WTC11 (cell line): ENCODE measurements around the gene PSMB2. TPM values are rescaled to one million over a fixed set of nuclear protein-coding genes. Genes with fewer than 3 reads are reported as not detected.

Experiments used
- ATAC-seq: fragments of 200-7000 bp; cut with Tn5 transposase; 2 replicates; pipeline ENCODE4 v1.10.0; 2021; ENCODE audit warnings: mild to moderate bottlenecking, moderate library complexity
- CTCF ChIA-PET: fragments of 300-600 bp; sonication (Branson Sonifier 250); formaldehyde crosslinking; loops from one replicate; lab custom pipeline; 2021; ENCODE audit warnings: antibody characterized with exemption; lab: Charles Lee
- POLR2A ChIA-PET: fragments of 350-600 bp; sonication (Branson Sonifier 250); formaldehyde crosslinking; loops from one replicate; lab custom pipeline; 2021; ENCODE audit warnings: antibody characterized with exemption; lab: Charles Lee
- DNase-seq: peaks from one replicate; pipeline ENCODE4 v3.0.0; 2021; ENCODE audit warnings: low spot score
- H3K27ac Mint-ChIP-seq: 2 replicates; pipeline ENCODE4 v1.8.0; 2021; ENCODE audit warnings: mixed read lengths
- H3K27me3 Mint-ChIP-seq: 2 replicates; pipeline ENCODE4 v1.8.0; 2021; ENCODE audit warnings: low read depth, mild to moderate bottlenecking, moderate library complexity, mixed read lengths
- H3K36me3 Mint-ChIP-seq: 2 replicates; pipeline ENCODE4 v1.8.0; 2021; ENCODE audit warnings: mixed read lengths
- H3K4me1 Mint-ChIP-seq: 2 replicates; pipeline ENCODE4 v1.8.0; 2022; ENCODE audit warnings: mixed read lengths
- H3K4me3 Mint-ChIP-seq: 2 replicates; pipeline ENCODE4 v1.8.0; 2021; ENCODE audit warnings: mild to moderate bottlenecking, moderate library complexity, mixed read lengths
- H3K9me3 Mint-ChIP-seq: 2 replicates; pipeline ENCODE4 v1.8.0; 2021; ENCODE audit warnings: mixed read lengths
- ARID4B ChIP-seq: sonication (generic); formaldehyde crosslinking; IDR thresholded peaks from 2 replicates; pipeline ENCODE4 v1.8.0; 2023; ENCODE audit warnings: missing genetic modification reagents, mild to moderate bottlenecking, borderline replicate concordance
- CREB1 ChIP-seq: sonication (generic); formaldehyde crosslinking; IDR thresholded peaks from 2 replicates; pipeline ENCODE4 v1.8.0; 2023; ENCODE audit warnings: mild to moderate bottlenecking, missing genetic modification reagents
- ERG ChIP-seq: fragments of 250-450 bp; sonication (Bioruptor Pico); IDR thresholded peaks from 2 replicates; pipeline ENCODE4 v1.8.0; 2021; ENCODE audit warnings: mild to moderate bottlenecking
- GABPB1 ChIP-seq: sonication (generic); formaldehyde crosslinking; IDR thresholded peaks from 2 replicates; pipeline ENCODE4 v1.8.1; 2023; ENCODE audit warnings: mild to moderate bottlenecking, missing genetic modification reagents
- GRHL2 ChIP-seq: fragments of 250-450 bp; sonication (Bioruptor Pico); IDR thresholded peaks from 2 replicates; pipeline ENCODE4 v1.8.0; 2022; ENCODE audit warnings: mild to moderate bottlenecking, moderate library complexity; ENCODE audit not compliant: insufficient replicate concordance, severe bottlenecking
- IRF2 ChIP-seq: sonication (generic); formaldehyde crosslinking; IDR thresholded peaks from 2 replicates; pipeline ENCODE4 v1.8.0; 2022; ENCODE audit warnings: low read depth, missing genetic modification reagents, borderline replicate concordance
- KAT7 ChIP-seq: sonication (generic); formaldehyde crosslinking; IDR thresholded peaks from 2 replicates; pipeline ENCODE4 v1.8.1; 2023; ENCODE audit warnings: missing genetic modification reagents, mild to moderate bottlenecking, borderline replicate concordance
- MXD4 ChIP-seq: fragments of 250-450 bp; sonication (Bioruptor Pico); IDR thresholded peaks from 2 replicates; pipeline ENCODE4 v1.8.0; 2021; ENCODE audit warnings: mild to moderate bottlenecking, moderate library complexity, borderline replicate concordance
- PRDM15 ChIP-seq: sonication (generic); formaldehyde crosslinking; IDR thresholded peaks from 2 replicates; pipeline ENCODE4 v1.8.0; 2022; ENCODE audit warnings: missing genetic modification reagents
- ZNF423 ChIP-seq: fragments of 250-450 bp; sonication (Bioruptor Pico); IDR thresholded peaks from 2 replicates; pipeline ENCODE4 v2.1.2; 2022; ENCODE audit warnings: mild to moderate bottlenecking, moderate library complexity
- ZNF425 ChIP-seq: fragments of 250-450 bp; sonication (Bioruptor Pico); conservative IDR thresholded peaks from 2 replicates; pipeline ENCODE4 v1.9.0; 2021; ENCODE audit warnings: mild to moderate bottlenecking
- total RNA-seq: library from RNA; stranded (reverse); gene quantifications from 3 replicates; pipeline ENCODE4 v1.2.3, GENCODE V29; 2021
- TF ChIP-seq, protein P1 (sequence below): sonication (generic); formaldehyde crosslinking; IDR thresholded peaks from 2 replicates; pipeline ENCODE4 v1.8.1; 2022; ENCODE audit warnings: mild to moderate bottlenecking, moderate library complexity, missing genetic modification reagents

The PSMB2 gene
- total RNA-seq, 1 experiment from 2014 or later = 76.7 TPM

DNA sequence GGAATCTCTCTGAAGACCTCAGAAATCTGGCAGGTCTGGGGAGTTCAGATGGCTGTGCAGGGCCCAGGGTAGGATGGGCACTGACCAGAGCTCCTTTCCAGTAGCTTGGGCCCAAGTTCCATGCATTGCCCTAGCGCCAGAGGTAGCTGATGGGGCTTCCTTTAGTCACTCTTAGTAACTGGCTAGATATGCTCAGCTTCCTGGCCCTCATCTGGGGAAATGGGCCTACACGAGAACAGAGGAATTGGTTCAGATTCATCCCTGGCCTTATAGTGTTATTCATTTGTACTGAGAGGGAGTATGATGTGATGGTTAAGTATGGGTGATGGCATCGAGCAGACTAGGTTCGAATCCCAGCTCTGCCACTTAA, 15.5 kb upstream of the PSMB2 start (continued):
- TF ChIP-seq ARID4B (CRISPR knock-in tag) = no peak
- TF ChIP-seq, protein P1, sequence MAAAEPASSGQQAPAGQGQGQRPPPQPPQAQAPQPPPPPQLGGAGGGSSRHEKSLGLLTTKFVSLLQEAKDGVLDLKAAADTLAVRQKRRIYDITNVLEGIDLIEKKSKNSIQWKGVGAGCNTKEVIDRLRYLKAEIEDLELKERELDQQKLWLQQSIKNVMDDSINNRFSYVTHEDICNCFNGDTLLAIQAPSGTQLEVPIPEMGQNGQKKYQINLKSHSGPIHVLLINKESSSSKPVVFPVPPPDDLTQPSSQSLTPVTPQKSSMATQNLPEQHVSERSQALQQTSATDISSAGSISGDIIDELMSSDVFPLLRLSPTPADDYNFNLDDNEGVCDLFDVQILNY = no peak
- no peak for TF ChIP-seq KAT7
- no peak for TF ChIP-seq GRHL2

DNA sequence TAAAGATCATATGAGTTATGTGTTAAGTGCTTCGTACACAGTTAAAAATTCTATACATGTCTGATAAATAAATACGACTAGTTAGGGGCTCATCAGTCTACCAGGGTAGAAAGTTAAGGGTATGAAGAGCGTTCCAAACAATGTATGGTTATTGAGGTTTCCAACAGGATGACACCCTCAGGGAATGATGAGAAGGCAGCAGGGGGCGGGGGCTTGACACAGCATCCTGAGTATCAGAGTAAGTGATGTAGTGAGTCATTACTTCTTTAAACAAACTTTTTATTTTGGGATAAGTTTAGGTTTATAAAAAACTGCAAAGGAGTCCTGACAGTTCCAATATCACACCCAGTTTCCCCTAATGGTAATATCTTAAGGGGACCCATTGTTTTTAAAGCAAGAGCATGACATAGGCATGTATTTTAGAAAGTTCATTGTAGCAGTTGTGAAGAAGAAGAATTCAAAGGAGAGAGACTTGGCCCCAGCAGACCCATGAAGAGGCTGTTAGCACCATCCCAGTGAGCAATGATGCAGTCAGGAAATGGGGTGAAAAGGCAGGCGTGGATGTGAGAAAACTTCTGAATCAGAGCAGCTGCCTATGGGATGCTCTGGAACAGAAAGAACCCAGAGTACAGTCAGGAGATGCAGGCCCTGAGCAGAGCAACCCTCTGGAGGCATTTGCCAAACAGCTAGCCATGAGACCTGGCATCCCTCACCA, 15.0 kb upstream of the PSMB2 start:
- ChIA-PET POLR2A (no interaction called here), CTCF (interaction anchor here (1.3 to 1.5 kb wide), 2 partner anchors 10 to 59 kb away, joined by 4 read pairs; no protein-coding TSS in a partner anchor)
- ATAC-seq (no peak), DNase-seq (no peak)
- H3K4me3 Mint-ChIP-seq = no peak overlapping the region
- H3K4me1 Mint-ChIP-seq = no peaks in the 10 kb centered on the region
- no peak overlapping the region for H3K27ac Mint-ChIP-seq
- no peaks in the 10 kb centered on the region for H3K36me3 Mint-ChIP-seq
- no peaks in the 10 kb centered on the region for H3K9me3 Mint-ChIP-seq
- peaks cover 25% of the 10 kb centered on the region for H3K27me3 Mint-ChIP-seq
- TF ChIP-seq KAT7 (no peak), PRDM15 (CRISPR knock-in tag) (no peak), ZNF425 (CRISPR knock-in tag) (no peak), MXD4 (CRISPR knock-in tag) (no peak), ERG (no peak), IRF2 (no peak), ZNF423 (CRISPR knock-in tag) (no peak), GRHL2 (no peak), GABPB1 (no peak), CREB1 (CRISPR knock-in tag) (no peak)
